Islet of Langerhans (tissue), 1 donor: Measurements from ENCODE around the gene KIF6.
"Not testable (repeated sequence)": the region's sequence is repeated elsewhere in the genome, so short reads cannot be mapped to it uniquely, and the experiment has no call there.

Experiments
- FAIRE-seq: peaks from one replicate; lab custom pipeline; 2011; peaks lifted over from hg19 to GRCh38; lab: Jason Lieb, UNC

The KIF6 gene

GRCh38 chr6:39553029-39553428 is 172.2 kb downstream of the KIF6 start:
- no peak for FAIRE-seq

GRCh38 chr6:39550191-39550590 is 175.0 kb downstream of the KIF6 start:
- no peak for FAIRE-seq

- no peak for FAIRE-seq
Measured at GRCh38 chr6:39546731-39547130, 178.5 kb downstream of the KIF6 start.

- FAIRE-seq: no peak
Measured at GRCh38 chr6:39543950-39544349, 181.3 kb downstream of the KIF6 start.

GRCh38 chr6:39543095-39543494 is 182.1 kb downstream of the KIF6 start:
- no peak for FAIRE-seq

- no peak for FAIRE-seq
Measured at GRCh38 chr6:39540454-39540853, 184.8 kb downstream of the KIF6 start.

- FAIRE-seq: no peak
Measured at GRCh38 chr6:39530201-39530759, 194.9 kb downstream of the KIF6 start.

- no peak for FAIRE-seq
Measured at GRCh38 chr6:39527792-39528564, 197.2 kb downstream of the KIF6 start.

- FAIRE-seq: no peak
Measured at GRCh38 chr6:39524007-39524406, 201.2 kb downstream of the KIF6 start.

- no peak for FAIRE-seq
Measured at GRCh38 chr6:39521958-39522357, 203.2 kb downstream of the KIF6 start.

GRCh38 chr6:39520916-39521315 is 204.3 kb downstream of the KIF6 start:
- FAIRE-seq: no peak

- no peak for FAIRE-seq
Measured at GRCh38 chr6:39520411-39520810, 204.8 kb downstream of the KIF6 start.

GRCh38 chr6:39518221-39518620 is 207.0 kb downstream of the KIF6 start:
- no peak for FAIRE-seq

GRCh38 chr6:39517756-39518155 is 207.5 kb downstream of the KIF6 start:
- FAIRE-seq: no peak

- no peak for FAIRE-seq
Measured at GRCh38 chr6:39516471-39516870, 208.7 kb downstream of the KIF6 start.

- FAIRE-seq: no peak
Measured at GRCh38 chr6:39515471-39515870, 209.7 kb downstream of the KIF6 start.

GRCh38 chr6:39515006-39515405 is 210.2 kb downstream of the KIF6 start:
- no peak for FAIRE-seq

GRCh38 chr6:39509831-39510230 is 215.4 kb downstream of the KIF6 start:
- not testable (repeated sequence) for FAIRE-seq

GRCh38 chr6:39508515-39508914 is 216.7 kb downstream of the KIF6 start:
- FAIRE-seq: no peak

- FAIRE-seq: no peak
Measured at GRCh38 chr6:39507331-39507998, 217.7 kb downstream of the KIF6 start.

GRCh38 chr6:39502362-39502955 is 222.7 kb downstream of the KIF6 start:
- FAIRE-seq: not testable (repeated sequence)

- no peak for FAIRE-seq
Measured at GRCh38 chr6:39499053-39499452, 226.2 kb downstream of the KIF6 start.

GRCh38 chr6:39498096-39498495 is 227.1 kb downstream of the KIF6 start:
- no peak for FAIRE-seq
